ENCODE results near the gene ABO.
"Not testable (repeated sequence)": the region's sequence is repeated elsewhere in the genome, so short reads cannot be mapped to it uniquely, and the experiment has no call there.

ABO gene

GRCh38 chr9:133223159-133223756, 51.7 kb downstream of the ABO start:
- DNase-seq, result not testable (repeated sequence)

GRCh38 chr9:133221994-133222393, 53.0 kb downstream of the ABO start:
- DNase-seq, result not testable (repeated sequence)

- no peak for DNase-seq
Measured at GRCh38 chr9:133221177-133221809, 53.7 kb downstream of the ABO start.

- DNase-seq, result not testable (repeated sequence)
Measured at GRCh38 chr9:133218049-133218975, 56.7 kb downstream of the ABO start.

GRCh38 chr9:133217333-133217988, 57.5 kb downstream of the ABO start:
- not testable (repeated sequence) for DNase-seq

GRCh38 chr9:133214276-133214675, 60.7 kb downstream of the ABO start:
- DNase-seq, result not testable (repeated sequence)

GRCh38 chr9:133210609-133211008, 64.4 kb downstream of the ABO start:
- DNase-seq, result no peak

GRCh38 chr9:133210202-133210532, 64.8 kb downstream of the ABO start:
- DNase-seq, result no peak

GRCh38 chr9:133209327-133210201, 65.4 kb downstream of the ABO start:
- not testable (repeated sequence) for DNase-seq

- DNase-seq, result not testable (repeated sequence)
Measured at GRCh38 chr9:133208880-133209300, 66.1 kb downstream of the ABO start, which contains the start of gene OBP2B. TSS of gene OBP2B (minus strand) at chr9:133209250. CDS start at chr9:133209199, 51 bp downstream.

GRCh38 chr9:133208171-133208879, 66.7 kb downstream of the ABO start:
- not testable (repeated sequence) for DNase-seq

- DNase-seq, result no peak
Measured at GRCh38 chr9:133207540-133208170, 67.3 kb downstream of the ABO start.

- DNase-seq, result no peak
Measured at GRCh38 chr9:133207021-133207531, 67.9 kb downstream of the ABO start.

GRCh38 chr9:133205996-133206931, 68.7 kb downstream of the ABO start:
- no peak for DNase-seq

- not testable (repeated sequence) for DNase-seq
Measured at GRCh38 chr9:133205481-133205887, 69.5 kb downstream of the ABO start.
